Hematopoietic multipotent progenitor cell treated with erythropoietin and hydrocortisone succinate and interleukin-3 and kit ligand, for 4 days (in vitro differentiated cells): ENCODE data around the gene TSPAN3.

ENCODE experiments used
- DNase-seq: peaks from one replicate; pipeline ENCODE4 v3.0.0-alpha.2; 2015

The TSPAN3 gene

DNA sequence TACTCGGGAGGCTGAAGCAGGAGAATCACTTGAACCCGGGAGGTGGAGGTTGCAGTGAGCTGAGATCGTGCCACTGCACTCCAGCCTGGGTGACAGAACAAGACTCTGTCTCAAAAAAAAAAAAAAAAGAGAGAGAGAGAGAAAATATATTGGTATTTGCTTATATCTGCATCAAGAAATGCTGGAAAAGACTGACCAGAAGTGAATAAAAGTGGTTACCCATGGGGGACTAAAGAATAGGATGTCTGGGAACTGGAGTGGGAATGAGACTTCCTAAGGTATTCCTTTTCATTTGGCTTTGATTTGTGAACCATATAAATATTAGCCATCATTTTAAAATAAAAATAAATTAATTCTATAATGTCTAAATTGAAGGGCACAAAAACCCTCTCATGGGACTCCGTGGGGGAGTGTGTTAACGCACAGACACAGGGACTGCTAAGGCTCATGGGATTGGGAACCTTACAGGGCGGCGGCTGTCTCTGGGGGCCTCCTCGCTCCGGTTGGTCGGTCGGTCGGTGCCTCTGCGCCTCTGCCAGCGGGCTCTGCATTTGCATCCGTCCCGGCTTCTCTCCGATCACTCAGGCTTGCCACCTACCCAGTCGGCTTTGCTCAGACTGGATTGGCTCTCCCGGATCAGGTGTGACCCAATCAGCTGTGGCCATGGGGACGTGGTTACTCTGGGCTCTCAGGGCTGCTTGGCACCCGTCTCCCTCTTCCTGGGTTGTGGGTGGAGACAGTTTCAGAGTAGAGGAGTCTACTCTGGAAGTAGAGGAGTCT is 12.7 kb upstream of the TSPAN3 start:
- peak; percentile 86 for DNase-seq

DNA sequence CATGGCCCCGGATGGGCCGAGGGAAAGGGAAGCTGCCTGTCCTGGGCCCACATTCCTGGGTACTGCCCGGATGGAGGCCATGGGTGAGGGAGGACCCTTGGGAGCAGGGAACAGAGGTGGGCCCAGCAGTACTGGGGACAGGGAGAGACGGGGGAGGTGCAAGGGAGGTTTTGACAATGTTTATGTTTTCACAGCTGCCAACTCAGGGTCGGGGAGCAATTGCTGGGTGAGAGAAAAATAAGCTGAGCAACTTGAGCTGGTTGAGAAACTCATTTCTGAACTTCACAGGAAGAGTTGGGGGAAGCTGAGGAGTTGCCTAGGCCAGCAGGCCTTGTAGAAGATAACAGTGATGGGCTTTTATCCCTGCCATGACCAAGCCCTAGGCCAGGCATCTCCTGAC is 11.1 kb upstream of the TSPAN3 start:
- DNase-seq: no peak

DNA sequence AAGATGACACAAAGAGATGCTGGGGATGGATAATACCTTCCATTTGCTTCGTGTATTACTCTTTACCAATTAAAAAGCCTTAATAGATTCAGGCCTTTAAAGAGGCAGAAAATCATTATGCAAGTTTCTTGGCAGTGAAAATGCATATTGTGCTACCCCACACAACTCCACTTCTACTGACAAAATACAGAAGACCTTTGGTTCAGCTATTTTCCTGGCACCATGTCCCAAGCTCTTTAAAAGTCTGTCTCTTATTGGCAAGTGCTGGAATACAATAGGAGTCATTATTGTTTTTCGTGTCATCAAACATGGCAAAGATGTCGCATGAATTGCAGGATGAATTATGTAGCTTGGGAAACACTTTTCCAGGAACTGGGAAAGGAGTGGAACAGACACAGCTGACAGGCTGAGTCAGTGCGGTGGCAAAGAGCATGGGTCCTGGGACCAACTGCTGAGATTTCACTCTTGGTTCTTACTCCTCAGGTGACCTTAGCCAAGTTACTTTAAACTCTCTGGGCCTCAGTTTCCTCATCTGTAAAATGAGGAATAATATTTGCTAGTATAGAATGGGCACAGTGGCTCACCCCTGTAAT is 5.5 kb upstream of the TSPAN3 start:
- DNase-seq: no peak

DNA sequence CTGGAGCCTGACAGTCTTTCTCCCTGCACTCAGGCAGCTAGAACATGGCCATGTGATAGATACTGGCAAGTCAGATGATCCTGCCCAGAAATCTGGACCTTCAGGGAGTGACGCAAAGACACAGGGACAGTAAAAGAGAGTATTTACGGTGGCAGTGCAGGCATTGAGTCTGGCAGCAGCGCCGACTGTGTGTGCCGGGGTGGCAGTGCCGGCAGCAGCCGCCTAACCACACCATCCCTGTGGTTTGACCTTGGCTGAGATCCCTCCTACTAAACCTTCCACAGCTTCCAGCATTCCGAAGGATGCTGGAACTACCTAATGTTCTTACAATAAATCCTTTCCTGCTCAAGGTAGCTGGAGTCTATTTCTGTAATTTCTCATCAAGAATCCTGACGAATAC is 4.6 kb upstream of the TSPAN3 start:
- no peak for DNase-seq

DNA sequence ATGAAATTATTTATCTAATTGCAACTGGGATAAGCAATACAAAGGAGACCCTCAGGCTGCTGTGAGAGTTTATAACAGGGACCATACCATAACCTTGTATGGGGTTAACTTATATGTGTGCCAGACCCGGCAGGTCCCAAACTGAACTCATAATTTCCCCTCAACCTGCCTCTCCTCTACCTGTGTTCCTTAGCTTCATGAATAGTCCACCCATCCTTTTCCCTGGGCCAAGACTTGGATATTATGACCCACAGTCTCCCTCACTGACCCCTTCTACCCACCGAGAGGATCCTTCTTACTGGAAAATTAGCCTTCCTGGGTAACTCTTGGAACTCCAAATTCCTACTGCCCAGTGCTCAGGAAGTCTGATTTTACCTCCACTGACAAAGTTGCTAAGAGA is 3.4 kb upstream of the TSPAN3 start:
- DNase-seq: no peak

DNA sequence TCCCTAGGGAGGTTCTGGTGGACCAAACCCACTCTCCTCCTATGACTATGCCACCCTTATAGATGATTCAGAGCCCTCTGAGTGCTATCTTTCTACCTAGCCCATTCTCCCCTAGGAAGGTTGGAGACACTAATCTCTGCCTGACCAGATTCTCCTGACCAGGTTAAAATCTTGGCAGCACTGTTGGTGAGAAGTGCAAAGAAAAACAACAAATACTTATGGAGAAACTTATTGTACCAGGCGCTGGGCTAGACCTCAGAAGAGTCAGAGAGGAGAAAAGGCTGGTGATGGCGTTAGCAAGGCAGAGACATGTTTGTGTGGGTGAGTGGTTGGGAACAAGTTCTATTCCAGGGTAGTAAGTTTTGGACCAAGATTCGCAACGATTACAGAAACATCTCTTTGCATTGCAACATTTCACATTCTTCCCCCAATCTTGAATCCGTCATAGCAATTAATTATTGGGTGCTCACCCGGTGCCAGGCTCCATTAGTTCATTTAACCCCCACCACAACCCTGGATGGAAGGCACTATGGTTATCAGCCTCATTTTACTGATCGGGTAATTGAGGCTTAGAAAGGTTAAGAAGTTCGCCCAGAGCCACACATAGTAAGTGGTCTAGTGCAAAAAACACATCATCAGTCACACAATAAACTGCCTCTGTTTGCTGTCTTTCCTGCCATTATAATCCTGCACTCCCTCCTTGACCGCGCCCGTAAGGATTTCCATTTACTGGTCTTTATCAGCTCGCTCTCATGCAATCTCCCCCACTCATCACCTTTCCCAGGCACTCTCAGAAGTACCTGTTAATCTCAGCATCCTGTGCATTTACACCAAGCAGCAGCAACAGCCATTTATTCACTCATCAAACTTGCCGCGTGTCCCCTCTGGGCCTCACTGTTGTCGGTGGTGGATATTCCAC is 655 bp upstream of the TSPAN3 start:
- no peak for DNase-seq

DNA sequence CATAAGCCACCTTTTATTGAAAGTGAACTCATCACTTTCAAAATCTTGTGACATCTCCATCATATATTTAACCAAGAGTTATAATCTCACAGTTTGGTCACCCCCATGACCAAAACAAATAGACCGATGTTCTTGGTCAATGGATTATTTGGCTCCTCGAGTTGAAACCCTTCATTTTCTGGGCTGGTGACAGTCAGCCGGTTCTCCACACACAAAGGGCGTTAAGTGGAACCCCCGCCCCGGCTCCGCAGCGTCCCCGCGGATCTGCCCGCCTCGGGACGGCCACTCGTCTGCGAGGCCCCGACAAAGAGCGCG is 772 bp downstream of the TSPAN3 start:
- no peak for DNase-seq

DNA sequence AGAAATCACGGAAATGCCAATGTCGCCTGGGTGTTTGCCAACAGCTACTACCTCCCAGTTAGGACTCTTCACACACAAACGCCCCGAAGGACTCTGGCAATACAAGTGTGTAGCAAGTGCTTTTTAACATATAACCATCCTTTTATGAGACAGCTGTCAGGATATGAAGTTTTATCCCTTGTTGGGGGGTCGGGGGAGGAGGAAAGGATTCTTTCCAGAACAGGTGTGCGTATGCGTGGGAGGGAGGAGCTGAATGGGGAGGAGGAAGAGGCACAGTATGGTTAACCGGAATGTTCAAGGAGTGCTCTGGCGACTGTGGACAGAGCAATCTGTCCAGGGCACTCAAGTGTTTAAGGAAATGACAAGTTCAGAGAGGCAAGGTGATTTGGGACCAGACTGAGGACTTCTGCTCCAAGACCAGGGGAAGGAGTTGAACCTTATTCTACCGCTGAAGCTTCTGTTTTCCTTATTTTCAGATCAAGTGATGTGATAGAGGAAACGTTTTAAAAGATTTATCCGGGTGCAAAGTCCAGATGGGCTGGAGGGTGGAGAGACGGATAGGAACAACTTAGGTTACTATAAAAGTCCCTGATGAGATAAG is 1.3 kb downstream of the TSPAN3 start:
- peak; percentile 28 for DNase-seq

DNA sequence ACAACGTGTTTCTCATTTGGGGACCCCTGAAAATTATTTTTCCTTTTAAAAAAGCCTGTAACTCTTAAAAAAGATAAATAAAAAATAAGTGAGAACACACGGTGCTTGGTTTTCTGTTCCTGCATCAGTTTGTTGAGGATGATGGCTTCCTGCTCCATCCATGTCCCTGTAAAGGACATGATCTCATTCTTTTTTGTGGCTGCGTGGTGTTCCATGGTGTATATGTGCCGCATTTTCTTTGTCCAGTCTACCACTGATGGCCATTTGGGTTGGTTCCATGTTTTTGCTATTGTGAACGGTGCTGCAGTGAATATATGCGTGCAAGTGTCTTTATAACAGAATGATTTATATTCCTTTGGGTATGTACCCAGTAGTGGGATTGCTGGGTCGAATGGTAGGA is 2.3 kb downstream of the TSPAN3 start:
- DNase-seq: no peak

DNA sequence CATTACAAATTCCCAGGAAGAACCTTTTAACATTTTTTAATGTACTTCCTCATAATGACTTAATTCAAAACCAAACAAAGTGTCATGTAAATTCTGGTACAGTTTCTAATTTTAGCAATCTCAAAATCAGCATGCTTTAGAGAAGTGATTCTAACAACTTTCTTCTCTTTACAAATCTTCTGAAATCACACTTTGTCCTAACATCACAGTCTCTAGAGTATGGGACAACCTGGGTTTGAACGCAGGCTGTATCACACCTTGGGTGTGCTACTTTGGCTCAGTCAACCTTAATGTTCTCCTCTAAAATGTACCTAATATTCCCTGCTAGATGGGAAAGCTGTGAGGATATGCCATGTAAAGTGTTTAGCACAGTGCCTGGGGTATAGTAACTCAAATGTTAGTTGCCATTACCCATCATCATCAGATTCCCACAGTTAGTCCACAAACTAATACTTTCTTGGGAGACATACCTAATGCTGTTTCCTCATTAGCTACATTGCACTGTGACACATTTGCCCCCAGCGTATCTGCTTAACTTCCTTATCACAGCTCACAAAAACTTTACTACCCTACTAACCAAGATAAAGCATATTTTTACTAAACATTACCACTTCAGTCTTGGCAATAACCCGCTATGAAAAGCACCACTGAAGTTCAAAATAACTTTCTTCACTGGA is 3.1 kb downstream of the TSPAN3 start:
- peak; percentile 35 for DNase-seq

DNA sequence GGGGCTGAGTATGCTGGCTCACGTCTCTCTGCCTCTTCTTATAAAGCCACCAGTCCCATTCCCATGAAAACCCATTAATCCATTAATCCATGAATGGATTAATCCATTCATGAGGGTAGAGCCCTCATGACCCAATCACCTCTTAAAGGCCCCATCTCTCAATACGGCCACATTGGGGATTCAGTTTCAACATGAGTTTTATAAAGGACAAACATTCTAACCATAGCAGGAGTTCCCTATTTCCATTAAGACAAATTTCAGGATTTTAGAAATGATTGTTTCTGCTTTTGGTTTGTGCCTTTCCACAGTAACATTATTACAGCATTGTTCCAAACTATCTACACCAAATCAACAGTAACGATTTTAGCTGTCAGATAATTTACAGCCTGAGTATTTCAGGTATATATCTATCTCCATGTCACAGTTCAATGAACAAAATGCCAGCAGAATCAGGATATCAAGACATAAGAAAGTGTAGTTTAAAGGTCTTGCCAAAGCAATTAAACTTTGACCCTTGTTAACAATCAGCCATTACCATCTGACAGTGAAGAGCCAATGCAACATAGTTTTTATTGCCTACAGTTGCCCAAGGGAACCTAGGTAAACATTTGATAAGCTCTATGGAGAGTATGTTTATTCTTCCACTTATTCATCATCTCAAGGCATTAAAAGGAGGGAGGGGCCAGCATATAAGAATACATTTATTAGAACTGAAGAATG is 3.8 kb downstream of the TSPAN3 start:
- DNase-seq: no peak

DNA sequence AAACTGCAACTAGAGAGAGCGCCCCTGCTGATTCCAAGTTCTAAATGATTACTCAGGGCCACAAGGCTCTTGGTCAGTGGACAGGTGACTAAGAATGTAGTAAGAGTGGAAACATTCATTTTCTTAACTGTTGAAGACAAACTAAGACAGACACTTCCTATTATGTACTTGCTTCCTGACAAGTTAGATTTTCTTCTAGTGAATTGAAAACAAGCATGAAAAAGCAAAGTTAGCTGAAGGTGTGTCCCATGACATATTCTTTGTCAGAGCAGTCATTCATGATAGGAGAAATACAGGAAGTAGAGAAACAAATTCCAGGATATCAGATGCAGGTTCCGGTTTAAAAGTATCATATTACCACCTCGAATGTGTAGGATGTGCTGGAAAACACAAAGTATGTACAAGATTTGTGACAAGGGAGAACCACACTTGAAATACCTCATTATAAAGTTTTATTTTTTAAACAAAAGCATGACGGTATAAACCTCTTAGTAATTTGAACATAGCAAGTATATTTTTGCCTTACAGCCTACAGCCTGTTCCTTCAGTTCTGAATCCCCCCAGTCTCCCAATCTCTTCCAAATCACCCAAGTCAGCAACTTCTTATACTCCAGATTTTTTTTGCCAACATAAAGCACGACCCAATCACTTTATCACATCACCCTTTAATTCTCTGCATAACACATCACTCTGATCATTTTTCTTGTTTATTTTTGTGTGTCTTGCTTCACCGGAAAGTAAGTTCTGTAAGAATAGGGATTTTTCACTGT is 6.2 kb downstream of the TSPAN3 start:
- DNase-seq: no peak

DNA sequence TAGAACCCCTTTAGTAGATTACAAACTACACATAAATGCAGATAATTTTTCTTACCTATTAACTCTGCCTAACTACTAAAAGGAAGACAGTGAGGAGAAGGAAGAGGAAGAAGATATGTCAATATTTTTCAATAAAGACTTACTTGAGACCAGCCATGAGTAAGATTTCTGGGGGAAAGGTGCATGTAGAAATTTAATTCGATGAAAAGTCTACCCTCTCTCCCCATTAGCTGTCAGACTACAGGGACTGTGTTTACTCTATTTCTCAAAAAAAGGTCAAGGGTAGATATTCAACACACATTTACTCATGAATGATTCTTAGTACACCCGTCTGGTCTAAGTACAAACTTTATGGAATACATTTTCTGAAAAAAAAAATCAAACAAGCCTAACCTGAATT is 6.8 kb downstream of the TSPAN3 start:
- DNase-seq: no peak

DNA sequence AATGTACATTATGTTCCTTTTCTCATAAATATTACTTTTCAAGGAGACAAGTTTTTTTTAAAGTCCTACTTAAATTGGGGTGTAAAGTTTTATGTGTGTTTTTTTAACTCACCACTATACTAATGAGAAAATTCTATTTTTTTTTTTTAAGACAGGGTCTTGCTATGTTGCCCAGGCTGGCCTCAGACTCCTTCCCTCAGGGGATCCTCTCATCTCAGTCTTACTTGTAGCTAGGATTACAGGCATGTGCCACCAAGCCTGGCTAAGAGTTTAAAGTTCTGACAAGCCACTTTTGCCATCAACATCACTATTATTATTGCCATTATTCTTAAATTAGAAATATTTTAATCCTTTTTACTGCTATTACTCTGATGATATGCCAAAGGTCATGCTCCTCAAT is 7.7 kb downstream of the TSPAN3 start:
- DNase-seq: no peak

DNA sequence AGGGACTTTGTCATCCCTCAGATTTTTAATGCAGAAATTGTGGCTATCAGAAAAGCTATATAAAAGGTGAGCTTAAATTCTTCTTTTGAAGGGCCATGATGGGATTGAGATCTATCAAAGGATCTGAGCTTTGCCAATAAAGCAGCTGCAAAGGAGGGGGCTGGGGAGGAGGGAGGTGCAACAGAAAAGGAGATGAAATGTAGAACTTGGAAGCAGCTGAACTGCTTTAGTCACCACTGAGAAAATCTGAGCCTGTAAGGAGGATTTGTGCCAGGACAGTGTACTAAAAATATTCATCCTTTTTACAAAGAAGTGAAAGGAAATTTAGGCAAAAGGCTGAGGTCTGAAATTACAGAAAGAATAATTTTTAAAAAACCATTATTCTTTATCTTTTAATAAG is 10.4 kb downstream of the TSPAN3 start:
- DNase-seq: no peak

DNA sequence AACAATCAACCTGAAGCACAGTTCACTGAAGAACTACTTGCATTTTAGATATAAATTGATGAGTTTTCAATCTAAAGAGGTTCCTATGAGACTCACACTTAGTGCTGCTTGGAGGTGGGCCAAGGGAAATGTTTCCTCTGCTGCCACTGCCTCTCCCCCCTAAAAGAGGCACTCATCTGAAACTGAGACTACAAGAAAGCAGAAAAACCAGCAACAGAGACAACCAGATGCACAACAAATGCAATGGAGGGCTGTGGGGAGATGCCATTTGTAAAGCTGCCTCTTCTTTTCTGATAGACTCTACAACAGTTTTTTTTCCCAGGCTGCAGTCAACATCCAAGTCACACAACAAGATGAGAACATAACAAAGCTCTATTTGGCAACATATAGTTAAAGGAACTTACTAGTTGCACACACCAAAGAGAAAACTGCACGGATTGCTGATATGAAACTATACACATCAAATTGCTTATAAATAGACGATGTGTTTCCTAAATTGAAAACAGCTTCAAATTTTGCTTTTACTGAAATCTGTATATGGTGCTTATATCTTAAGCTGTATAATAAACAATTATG is 11.0 kb downstream of the TSPAN3 start:
- DNase-seq: no peak

DNA sequence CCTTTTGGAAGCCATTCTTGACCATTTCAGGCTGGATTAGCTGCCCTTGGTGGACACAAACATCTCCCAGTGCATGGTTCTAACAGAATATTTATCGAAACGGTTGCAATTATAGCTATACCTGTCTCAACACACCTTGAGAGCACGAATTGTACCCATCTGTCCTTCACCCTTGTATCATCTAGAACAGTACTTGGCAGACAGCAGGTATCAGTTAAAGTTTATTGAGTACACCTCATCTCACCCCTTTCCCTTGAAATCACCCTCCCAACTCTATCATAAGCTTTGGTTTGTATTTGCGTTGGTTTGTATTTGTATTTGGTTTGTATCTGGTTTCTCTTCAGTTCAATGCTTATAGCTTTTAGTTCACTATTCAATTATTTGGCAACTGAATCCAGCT is 12.4 kb downstream of the TSPAN3 start:
- DNase-seq: no peak

DNA sequence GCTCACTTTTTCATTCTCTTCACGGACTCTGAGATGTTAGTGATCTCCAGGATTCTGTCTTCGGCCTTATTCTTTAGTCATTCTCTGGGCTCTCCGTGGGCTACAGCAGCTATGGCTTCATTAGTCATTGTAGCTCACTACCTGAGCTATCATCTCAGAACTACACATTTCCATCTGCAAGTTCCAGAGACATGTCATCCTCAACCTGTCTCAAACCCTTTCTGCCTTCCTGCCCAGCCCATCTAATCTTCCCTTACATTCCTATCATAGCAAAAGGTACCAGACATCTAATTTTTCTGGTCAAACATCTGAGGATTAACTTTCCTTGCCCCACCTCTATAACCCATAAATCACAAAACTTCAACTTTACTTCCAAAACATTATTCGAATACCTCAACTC is 13.2 kb downstream of the TSPAN3 start:
- DNase-seq: no peak

DNA sequence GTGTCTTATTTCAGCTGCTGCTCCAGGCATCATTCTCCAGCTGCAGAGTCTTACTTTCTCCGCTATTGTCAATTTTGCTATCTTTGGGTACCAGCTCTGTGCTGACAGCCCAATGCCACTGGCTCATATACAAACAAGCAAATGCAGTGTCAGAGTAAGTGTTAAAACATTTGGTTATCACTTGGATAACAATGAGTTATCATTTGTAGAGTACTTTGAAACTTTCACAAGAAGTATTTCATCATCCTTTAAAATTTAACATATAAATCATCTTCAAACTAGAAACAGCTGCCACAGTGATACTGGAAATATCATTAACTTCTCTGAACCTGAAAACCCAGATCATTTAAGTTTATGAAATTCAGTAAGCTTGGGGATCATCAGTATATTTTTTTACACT is 13.8 kb downstream of the TSPAN3 start:
- DNase-seq: no peak

DNA sequence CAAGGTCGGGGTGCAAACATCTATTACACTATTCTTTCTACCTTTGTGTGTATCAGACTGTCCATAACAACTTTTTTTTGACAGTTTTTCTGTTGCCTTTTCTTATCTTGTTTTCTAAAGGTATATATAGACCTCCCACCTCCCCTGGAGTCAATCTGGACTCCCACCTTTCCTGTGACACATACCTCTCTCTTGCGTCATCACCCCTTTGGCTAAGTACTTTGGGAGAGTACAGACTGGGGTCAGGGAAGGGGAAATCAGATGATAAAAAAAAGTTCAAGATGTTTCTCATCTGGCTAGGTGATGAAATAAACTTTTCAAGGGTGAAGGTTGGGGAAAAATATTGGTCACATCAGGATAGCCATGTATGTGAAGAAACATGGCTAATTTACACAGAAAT is 17.2 kb downstream of the TSPAN3 start:
- no peak for DNase-seq

DNA sequence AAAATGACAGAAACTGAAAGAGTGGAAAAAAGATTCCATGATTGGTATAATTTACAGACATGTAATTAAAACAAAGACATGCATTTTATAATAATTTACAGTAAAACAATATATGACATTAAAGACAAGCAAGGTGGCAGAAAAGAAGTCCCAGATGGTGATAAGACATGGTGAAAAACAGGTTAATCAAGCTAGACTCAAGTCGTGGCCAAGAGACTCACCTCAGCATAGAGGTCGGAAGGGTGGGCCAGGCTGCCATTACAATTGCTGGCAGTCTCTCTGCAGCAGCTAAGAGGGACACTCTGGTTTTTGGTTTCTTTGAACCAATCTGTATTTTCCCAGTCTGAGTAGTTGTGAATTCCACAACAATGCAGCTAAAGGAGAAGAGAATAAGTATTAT is 18.4 kb downstream of the TSPAN3 start:
- no peak for DNase-seq
